Naive B cell (primary cell): ENCODE measurements around the gene SUMO3. TPM values are rescaled to one million over a fixed set of nuclear protein-coding genes. Genes with fewer than 3 reads are reported as not detected.
A peak's percentile ranks its signal among the peaks of the same experiment; 100 is the strongest.

ENCODE experiments used
- ATAC-seq, 2 donors: fragments of 150-1000 bp; cut with Tn5 transposase; 2 replicates each; pipeline ENCODE4 v1.10.0; 2021; ENCODE audit warnings: low read depth in 2 of 2, mild to moderate bottlenecking in 2 of 2, moderate library complexity in 2 of 2
- DNase-seq: peaks from one replicate; pipeline ENCODE4 v3.0.0; 2022
- H3K27ac Mint-ChIP-seq, 6 donors: one replicate each; pipeline ENCODE4 v1.8.0; 2020 to 2022; ENCODE audit warnings: mild to moderate bottlenecking in 6 of 6, mixed read lengths in 6 of 6, moderate library complexity in 5 of 6, inconsistent platforms in 2 of 6
- H3K27me3 Mint-ChIP-seq, 3 donors: one replicate each; pipeline ENCODE4 v1.8.0; 2021 to 2022; ENCODE audit warnings: mixed read lengths in 3 of 3, mild to moderate bottlenecking in 1 of 3
- H3K36me3 Mint-ChIP-seq, 2 donors: one replicate each; pipeline ENCODE4 v1.8.0; 2020 to 2022; ENCODE audit warnings: mixed read lengths in 2 of 2, inconsistent platforms in 1 of 2, mild to moderate bottlenecking in 1 of 2
- H3K4me1 Mint-ChIP-seq, 3 donors: one replicate each; pipeline ENCODE4 v1.8.0; 2020 to 2022; ENCODE audit warnings: mixed read lengths in 3 of 3, inconsistent platforms in 1 of 3, mild to moderate bottlenecking in 1 of 3, moderate library complexity in 1 of 3
- H3K4me3 Mint-ChIP-seq, 8 donors: one replicate each; pipeline ENCODE4 v1.8.0; 2020 to 2022; ENCODE audit warnings: mild to moderate bottlenecking in 8 of 8, mixed read lengths in 8 of 8, moderate library complexity in 8 of 8, inconsistent platforms in 2 of 8
- H3K9me3 Mint-ChIP-seq, 7 donors: one replicate each; pipeline ENCODE4 v1.8.0; 2020 to 2022; ENCODE audit warnings: mixed read lengths in 7 of 7, mild to moderate bottlenecking in 5 of 7, inconsistent platforms in 2 of 7, moderate library complexity in 1 of 7
- polyA plus RNA-seq, 6 donors: library from polyadenylated mRNA; unstranded; fragments of 300-500 nt; fragmentation: Illumina TruSeq; gene quantifications; one replicate each; pipeline ENCODE4 v1.2.3, GENCODE V29; 2021; ENCODE audit warnings: low read depth in 6 of 6

Gene SUMO3
- polyA plus RNA-seq, 6 donors from 2014 or later: 71.2 to 100 (median 79.5) TPM

DNA sequence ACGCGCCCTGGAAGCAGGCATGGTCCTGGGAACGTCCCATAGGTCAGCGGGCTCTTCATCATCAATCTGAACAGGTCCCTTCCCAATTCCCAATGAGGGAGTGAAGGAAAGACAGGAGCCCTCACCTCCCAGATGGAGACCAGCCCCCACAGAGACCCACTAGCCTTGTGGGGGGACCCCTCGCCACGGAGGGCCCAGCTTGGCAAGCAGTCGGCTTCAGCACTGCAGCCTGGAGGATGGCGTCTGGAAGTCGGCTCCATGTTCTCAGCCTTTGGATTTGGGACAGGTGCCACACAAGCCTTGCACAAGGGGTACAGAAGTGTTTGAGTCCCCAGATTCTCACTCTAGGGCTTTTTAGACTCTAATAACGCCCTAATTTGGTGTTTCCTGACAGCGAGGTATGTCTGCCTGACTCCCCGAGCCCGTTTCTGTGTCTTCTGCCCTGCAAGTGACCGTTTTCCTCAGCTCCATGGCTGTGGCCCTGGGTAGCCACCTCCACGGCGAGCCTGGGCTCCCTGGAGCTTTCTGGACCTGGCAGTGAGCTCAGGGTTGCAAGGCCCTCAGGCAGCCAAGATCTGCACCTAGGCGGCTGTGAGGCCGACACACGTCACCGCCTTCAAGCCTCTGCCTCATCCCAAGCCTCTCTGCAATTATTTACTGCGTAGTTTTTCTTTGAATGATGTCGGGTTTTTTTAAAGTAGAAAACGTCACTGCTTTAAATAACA lies 25.0 kb upstream of the SUMO3 start:
- Mint-ChIP-seq H3K27ac (peak overlapping the region in 1 of 6 donors; percentile 33), H3K4me1 (peaks cover 8 to 22% (median 18%) of the 10 kb centered on the region in 3 donors)

DNA sequence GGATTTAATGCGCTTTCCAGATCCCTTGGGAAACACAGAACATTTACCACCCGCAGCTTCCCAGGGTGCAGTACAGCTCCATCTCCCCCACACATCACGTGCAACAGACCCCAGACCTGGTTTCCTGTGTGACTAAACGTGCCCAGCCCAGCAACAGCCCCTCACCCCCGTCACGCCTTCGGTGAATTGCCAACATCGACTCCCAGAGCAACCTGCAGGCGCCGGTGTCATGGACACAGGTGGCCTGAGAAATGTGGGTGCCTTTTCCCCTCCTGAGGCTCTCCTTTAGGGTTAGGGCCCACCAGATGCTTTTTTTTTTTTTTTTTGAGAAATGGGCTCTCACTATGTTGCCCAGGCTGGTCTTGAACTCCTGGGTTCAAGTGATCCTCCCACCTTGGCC lies 24.2 kb upstream of the SUMO3 start:
- Mint-ChIP-seq H3K4me1 (peaks cover 8 to 22% (median 12%) of the 10 kb centered on the region in 3 donors), H3K4me3 (no peak overlapping the region), H3K9me3 (peaks cover 0 to 1% (median 0%) of the 10 kb centered on the region in 7 donors), H3K27me3 (peaks cover 5 to 69% (median 53%) of the 10 kb centered on the region in 3 donors), H3K36me3 (no peaks in the 10 kb centered on the region), H3K27ac (no peak overlapping the region)
- ATAC-seq (no peak), DNase-seq (no peak)

More for the DNA sequence above, 25.0 kb upstream of the SUMO3 start:
- ATAC-seq: no peak
- DNase-seq: no peak
- Mint-ChIP-seq H3K9me3 (peaks cover 0 to 1% (median 0%) of the 10 kb centered on the region in 7 donors), H3K4me3 (peak overlapping the region in 1 of 8 donors; percentile 15), H3K27me3 (peaks cover 5 to 64% (median 48%) of the 10 kb centered on the region in 3 donors), H3K36me3 (no peaks in the 10 kb centered on the region)

DNA sequence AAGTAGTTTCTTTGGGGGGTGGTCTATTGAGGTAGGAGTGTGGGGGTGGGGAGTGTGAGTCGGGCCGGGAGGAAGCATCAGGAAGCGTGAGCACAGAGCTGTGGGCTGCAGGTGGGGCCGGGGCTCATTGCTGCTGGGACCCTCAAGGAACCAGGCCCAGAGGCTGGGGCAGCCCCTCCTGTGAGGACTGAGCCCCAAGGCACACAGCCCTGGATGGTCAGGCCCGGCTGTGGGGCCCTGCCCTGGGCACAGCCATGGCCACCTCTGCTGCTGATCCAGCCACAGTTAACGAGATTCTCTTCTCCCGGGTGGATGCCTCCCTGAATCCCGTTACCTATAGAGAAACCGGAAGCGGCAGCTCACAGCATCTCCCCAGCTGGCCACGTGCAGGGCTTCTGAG lies 22.9 kb upstream of the SUMO3 start:
- Mint-ChIP-seq H3K36me3 (no peaks in the 10 kb centered on the region), H3K27me3 (peaks cover 0 to 72% (median 55%) of the 10 kb centered on the region in 3 donors), H3K27ac (no peak overlapping the region), H3K4me1 (peaks cover 0 to 13% (median under 1%) of the 10 kb centered on the region in 3 donors), H3K4me3 (no peak overlapping the region), H3K9me3 (peaks cover 0 to 1% (median 0%) of the 10 kb centered on the region in 7 donors)
- DNase-seq: no peak
- no peak for ATAC-seq

DNA sequence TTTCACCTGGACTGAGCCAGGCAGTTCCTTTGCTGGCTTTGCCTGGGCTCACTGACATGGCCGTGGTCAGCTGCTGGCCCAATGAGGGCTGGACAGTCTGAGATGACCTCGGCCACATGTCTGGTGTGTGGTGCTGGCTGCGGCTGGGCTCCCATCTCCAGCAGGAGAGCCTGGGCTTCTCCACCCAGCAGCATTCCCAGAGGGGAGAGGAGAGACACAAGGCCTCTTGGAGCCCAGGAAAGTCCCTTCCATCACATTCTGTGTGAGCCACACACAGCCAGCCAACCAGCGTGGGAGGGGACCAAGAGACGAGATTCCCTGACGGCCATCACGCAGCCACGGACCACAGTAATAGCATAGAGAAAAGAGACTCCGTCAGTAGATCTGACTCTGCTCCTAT lies 21.1 kb upstream of the SUMO3 start:
- Mint-ChIP-seq H3K4me3 (no peak overlapping the region), H3K27me3 (peaks cover 0 to 55% (median 47%) of the 10 kb centered on the region in 3 donors), H3K27ac (no peak overlapping the region), H3K4me1 (peaks cover 0 to 2% (median 0%) of the 10 kb centered on the region in 3 donors), H3K9me3 (peaks cover 0 to 1% (median 0%) of the 10 kb centered on the region in 7 donors), H3K36me3 (no peaks in the 10 kb centered on the region)
- no peak for ATAC-seq
- DNase-seq: no peak

DNA sequence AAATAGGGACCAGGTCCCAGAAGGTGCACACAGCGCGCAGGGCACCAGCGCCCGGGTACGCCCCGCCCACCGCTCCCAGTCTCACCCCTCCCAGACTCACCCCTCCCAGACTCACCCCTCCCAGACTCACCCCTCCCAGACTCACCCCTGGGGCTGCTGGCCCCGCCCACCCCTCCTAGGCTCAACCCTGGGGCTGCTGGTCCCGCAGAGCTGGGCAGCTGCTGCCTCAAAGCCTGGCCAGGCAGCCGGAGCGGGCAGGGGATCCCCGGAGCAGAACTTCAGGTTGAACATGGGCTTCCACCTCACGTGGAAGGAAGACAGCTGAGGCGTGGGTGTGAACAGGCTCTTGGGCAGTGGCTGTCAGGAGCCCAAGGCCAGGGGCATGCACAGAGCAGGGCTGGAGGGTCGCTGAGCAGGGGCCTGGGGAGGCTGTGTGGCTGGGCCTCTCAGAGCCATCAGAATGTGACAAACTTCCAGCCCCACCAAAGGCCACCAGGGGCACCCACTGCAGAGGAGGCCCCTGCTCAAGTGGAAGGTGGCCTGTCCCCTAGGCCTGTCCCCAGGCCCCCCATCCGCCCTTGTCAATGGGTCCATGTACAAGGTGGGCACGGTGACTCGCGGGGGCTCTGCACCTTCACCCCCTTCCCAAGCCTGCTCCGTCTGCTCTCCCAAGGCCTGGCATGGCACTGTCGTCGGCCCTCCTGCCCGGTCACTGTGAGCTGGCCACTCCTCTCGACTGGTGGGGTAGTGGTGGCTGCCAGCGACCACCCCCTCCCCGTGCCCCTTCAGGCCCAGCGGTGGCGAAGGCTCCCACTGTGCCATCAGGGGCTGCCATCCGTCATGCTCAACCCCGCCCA lies 20.4 kb upstream of the SUMO3 start:
- Mint-ChIP-seq H3K27ac (no peak overlapping the region), H3K27me3 (peaks cover 0 to 48% (median 44%) of the 10 kb centered on the region in 3 donors), H3K36me3 (no peaks in the 10 kb centered on the region), H3K4me1 (peaks cover 0 to 2% (median 0%) of the 10 kb centered on the region in 3 donors), H3K9me3 (peaks cover 0 to 1% (median 0%) of the 10 kb centered on the region in 7 donors), H3K4me3 (no peak overlapping the region)
- no peak for ATAC-seq
- DNase-seq: no peak

DNA sequence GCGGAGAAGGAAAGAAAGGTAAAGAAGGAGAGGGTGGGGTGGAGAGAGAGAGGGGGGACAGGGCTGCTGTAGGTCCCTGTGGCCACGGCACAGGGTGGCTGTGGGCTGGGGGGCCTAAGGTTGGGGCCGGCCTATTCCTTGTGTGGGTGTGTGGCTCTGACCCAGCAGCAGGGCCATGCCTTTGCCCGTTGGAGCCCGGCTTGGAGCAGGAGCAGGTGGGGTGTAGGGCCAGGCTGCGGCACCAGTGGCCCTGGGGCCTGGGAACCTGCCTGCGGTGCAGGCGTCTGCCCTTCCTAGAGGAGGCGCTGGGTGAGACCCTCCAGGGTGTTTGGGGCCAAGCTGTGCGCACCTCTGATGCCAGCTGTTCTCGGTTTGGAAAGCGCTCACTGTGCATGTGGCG lies 19.7 kb upstream of the SUMO3 start:
- no peaks in the 10 kb centered on the region for H3K36me3 Mint-ChIP-seq
- H3K4me3 Mint-ChIP-seq: no peak overlapping the region
- ATAC-seq: no peak
- DNase-seq: no peak
- peaks cover 0 to 5% (median 4%) of the 10 kb centered on the region in 3 donors for H3K4me1 Mint-ChIP-seq
- H3K27ac Mint-ChIP-seq: no peak overlapping the region
- H3K9me3 Mint-ChIP-seq: peaks cover 0 to 1% (median 0%) of the 10 kb centered on the region in 7 donors
- H3K27me3 Mint-ChIP-seq: peaks cover 0 to 41% (median 37%) of the 10 kb centered on the region in 3 donors

DNA sequence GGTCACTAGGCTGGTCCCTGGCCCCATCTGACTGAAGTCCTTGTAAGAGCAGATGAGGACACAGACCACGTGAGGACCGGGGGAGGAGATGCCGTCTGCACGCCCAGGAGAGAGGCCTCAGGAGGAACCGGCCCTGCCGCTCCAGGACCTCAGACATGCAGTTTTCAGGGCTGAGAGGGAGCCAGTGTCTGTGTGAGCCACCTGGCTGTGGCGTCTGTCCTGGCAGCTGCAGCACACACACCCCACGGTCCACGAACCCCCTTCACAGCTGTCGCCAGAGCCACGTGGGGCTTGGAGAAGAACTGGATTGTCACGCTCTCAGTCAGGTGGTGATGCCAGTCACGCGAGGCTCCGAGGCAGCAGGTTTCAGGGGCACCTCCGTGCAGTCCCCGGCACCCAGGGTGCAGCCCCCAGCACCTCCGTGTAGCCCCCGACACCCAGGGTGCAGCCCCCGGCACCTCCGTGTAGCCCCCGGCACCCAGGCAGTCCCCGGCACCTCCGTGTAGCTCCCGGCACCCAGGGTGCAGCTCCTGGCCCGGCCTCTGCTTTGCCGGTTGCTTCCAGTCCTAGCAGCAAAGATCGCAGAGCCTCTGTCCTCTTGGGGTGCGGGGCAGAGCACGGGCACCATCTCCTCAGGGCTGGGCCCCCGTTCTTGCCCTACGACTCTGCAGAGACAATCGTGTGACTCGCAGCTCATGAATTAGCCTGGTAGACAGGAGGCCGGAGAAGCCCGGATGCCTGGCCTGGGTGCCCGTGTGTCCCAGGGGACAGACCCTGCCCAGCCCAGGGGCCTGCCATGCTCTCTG lies 19.0 kb upstream of the SUMO3 start:
- H3K27ac Mint-ChIP-seq: peak overlapping the region in 1 of 6 donors; percentile 24
- H3K9me3 Mint-ChIP-seq: peaks cover 0 to 1% (median 0%) of the 10 kb centered on the region in 7 donors
- ATAC-seq: no peak
- no peak overlapping the region for H3K4me3 Mint-ChIP-seq
- no peak for DNase-seq
- peaks cover 0 to 9% (median 4%) of the 10 kb centered on the region in 3 donors for H3K4me1 Mint-ChIP-seq
- no peaks in the 10 kb centered on the region for H3K36me3 Mint-ChIP-seq
- H3K27me3 Mint-ChIP-seq: peaks cover 0 to 35% (median 30%) of the 10 kb centered on the region in 3 donors

DNA sequence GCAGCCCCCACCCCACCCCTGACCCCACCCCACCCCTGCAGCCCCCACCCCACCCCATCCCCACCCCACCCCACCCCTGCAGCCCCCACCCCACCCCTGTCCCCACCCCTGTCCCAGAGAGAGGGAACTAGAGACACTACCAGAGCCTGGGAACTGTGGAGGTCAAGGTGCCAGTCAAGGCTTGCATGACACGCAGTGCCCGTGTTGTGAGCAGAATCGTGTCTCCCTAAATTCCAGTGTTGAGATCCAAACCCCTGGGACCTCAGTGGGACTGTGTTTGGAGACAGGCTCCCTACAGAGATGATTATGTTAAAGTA lies 18.4 kb upstream of the SUMO3 start:
- Mint-ChIP-seq H3K4me1 (peaks cover 5 to 14% (median 6%) of the 10 kb centered on the region in 3 donors), H3K9me3 (no peaks in the 10 kb centered on the region), H3K27me3 (peaks cover 0 to 31% (median 26%) of the 10 kb centered on the region in 3 donors), H3K36me3 (no peaks in the 10 kb centered on the region), H3K4me3 (no peak overlapping the region), H3K27ac (no peak overlapping the region)
- no peak for ATAC-seq
- DNase-seq: no peak

DNA sequence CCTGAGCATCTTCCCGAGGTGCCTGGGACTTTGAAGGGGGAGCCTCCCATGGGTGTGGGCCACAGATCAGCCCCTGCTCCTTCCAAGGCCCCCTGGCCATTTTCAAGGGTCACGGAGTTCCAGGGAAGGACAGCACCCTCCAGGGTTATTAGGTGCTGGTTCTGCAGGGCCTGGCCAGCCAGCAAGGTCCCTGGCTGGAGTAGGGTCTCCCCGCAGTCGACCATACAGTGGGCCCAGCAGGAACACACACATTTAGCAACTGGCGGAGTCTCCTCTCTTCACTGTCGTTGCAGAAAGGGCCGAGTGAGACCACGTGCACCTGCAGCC lies 17.7 kb upstream of the SUMO3 start:
- no peaks in the 10 kb centered on the region for H3K9me3 Mint-ChIP-seq
- ATAC-seq (no peak), DNase-seq (no peak)
- no peak overlapping the region for H3K27ac Mint-ChIP-seq
- H3K36me3 Mint-ChIP-seq: no peaks in the 10 kb centered on the region
- H3K4me3 Mint-ChIP-seq: no peak overlapping the region
- H3K4me1 Mint-ChIP-seq: peaks cover 10 to 21% (median 12%) of the 10 kb centered on the region in 3 donors
- peaks cover 0 to 24% (median 19%) of the 10 kb centered on the region in 3 donors for H3K27me3 Mint-ChIP-seq

DNA sequence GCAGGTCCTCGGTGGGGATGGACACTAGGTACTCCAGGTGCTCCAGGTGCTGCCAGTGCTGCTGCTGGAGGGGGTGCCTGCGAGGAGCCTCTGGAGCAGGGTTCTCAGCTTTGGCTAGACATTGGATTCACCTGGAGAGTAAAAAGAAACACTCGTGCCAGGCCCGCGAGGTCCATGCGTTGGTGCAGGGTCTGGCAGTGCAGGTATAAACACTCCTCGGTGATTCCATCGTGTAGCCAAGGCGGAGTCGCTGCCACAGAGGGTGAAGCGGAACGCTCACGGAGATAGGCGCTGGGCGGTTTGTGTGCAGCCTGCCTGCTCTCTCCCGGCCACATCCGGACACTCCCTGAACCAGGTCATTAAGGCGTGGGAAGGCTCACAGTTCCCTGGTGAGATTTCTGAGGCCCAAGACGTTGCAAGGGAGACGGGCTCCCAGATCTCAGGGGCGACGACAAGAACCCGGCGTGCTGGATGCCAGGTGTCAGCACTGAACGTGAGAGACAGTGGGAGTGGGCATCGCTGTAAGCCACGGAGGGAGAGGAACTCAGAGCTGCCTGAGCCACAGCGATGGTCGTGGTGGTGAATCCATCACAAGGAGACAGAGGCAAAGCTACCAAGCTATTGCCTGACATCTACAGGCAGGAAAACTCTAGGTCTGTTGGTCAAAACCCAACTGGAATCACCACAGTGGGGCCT lies 17.2 kb upstream of the SUMO3 start:
- no peak for ATAC-seq
- no peak overlapping the region for H3K27ac Mint-ChIP-seq
- no peaks in the 10 kb centered on the region for H3K36me3 Mint-ChIP-seq
- H3K27me3 Mint-ChIP-seq: peaks cover 0 to 19% (median 15%) of the 10 kb centered on the region in 3 donors
- peaks cover 10 to 23% (median 14%) of the 10 kb centered on the region in 3 donors for H3K4me1 Mint-ChIP-seq
- no peak for DNase-seq
- H3K4me3 Mint-ChIP-seq: peak overlapping the region in 1 of 8 donors; percentile 41
- no peaks in the 10 kb centered on the region for H3K9me3 Mint-ChIP-seq

DNA sequence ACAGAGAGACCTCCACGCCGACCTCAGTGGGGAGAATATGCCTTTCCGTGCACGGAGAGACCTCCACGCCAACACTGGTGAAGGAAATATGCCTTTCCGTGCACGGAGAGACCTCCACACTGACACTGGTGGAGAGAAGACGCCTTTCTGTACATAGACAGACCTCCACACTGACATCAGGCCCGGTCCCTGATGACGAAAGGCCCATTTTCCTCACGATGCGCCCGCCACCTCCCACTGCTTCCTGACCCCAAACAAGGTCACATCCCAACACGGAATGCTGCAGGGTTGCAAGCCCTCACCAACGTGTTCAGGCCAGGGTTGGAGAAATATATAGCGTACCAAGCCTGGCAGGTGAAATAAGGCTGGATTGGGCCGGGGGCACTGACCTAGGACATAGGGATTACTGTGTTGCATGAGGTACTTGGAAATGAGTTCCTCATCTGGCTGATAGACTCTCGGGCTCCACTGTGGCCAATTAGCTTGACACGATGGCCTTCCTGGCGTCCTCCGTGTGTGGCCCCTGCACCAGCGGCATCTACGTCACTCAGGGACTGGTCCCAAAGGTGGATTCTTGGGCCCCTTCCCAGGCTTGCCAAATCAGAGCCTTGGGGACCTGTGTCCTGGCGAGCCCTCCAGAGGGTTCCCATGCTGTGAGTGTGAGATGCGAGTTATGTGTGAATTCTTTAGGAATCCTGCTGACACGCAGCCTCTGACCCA lies 16.5 kb upstream of the SUMO3 start:
- H3K27me3 Mint-ChIP-seq: peaks cover 0 to 16% (median 12%) of the 10 kb centered on the region in 3 donors
- DNase-seq (no peak), ATAC-seq (no peak)
- H3K4me3 Mint-ChIP-seq: no peak overlapping the region
- peaks cover 0 to 3% (median 0%) of the 10 kb centered on the region in 7 donors for H3K9me3 Mint-ChIP-seq
- no peaks in the 10 kb centered on the region for H3K36me3 Mint-ChIP-seq
- H3K4me1 Mint-ChIP-seq: peaks cover 10 to 23% (median 14%) of the 10 kb centered on the region in 3 donors
- no peak overlapping the region for H3K27ac Mint-ChIP-seq

DNA sequence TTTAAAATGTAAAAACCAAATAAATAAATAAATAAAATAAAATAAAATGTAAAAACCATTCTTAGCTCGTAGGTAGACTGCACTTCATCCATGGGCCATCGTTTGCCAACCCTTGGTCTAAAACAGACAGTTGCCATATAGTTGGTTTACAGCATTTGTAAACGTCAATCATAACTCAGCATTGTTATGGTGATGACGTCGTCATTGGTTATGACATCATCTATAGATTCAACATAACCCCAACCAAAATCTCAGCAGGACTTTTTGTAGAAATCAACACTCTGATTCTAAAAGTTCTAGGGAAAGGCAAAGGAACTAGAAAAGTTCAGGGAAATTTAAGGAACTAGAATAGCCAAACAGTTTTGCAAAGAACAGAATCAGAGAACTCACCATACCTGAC lies 15.8 kb upstream of the SUMO3 start:
- Mint-ChIP-seq H3K36me3 (peaks cover 2 to 4% of the 10 kb centered on the region in 2 donors), H3K27ac (no peak overlapping the region), H3K4me3 (no peak overlapping the region), H3K27me3 (peaks cover 0 to 9% (median 9%) of the 10 kb centered on the region in 3 donors), H3K4me1 (peaks cover 10 to 23% (median 14%) of the 10 kb centered on the region in 3 donors), H3K9me3 (peaks cover 1 to 10% (median 3%) of the 10 kb centered on the region in 7 donors)
- ATAC-seq (no peak), DNase-seq (no peak)
